ENCODE results near the gene GAN. TPM values are rescaled to one million over a fixed set of nuclear protein-coding genes. Genes with fewer than 3 reads are reported as not detected.

GAN gene
- total and polyA plus RNA-seq, 2 of the 4 experiments (the other 2 are of a cell fraction): 1.1 to 5.7 TPM

DNA sequence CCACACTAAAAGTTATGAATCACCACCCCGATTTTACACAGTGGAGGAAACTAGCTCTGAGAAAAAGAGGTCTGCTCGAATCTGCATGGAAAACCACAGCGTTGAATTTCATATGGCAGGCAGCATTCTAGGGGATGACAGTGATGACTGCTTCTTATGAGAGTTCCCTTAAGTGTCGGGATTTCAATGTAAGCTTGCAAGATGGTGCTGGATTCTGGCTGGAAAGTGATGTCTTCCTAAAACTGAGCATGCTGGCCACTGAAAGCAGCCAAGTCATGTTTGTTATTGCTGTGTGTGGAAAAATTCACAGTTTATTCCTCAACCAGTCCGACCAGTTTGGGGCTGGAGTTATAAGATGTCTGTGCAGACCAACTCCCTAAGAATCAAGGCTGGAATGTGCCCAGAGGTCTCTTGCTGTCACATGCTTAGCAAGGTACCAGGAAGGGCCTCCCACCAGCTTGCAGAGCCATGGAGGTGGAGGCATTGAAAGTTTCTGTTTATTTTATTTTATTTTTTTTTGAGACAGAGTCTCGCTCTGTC is 37.2 kb upstream of the GAN start:
- Histone ChIP-seq H3K4ac (ENCODE audit: low read depth, low read length) (no peak overlapping the region), H3K27me3 (ENCODE audit: control insufficient read depth, insufficient read depth, low read length) (peaks cover 2% of the 10 kb centered on the region; the same call in 1 of the 2 replicates), H3K79me1 (ENCODE audit: low read depth in 1 of 2, low read length in 2 of 2) (no peaks in the 10 kb centered on the region), H3K23ac (ENCODE audit: low read depth, low read length) (no peak overlapping the region), H2BK120ac (ENCODE audit: low read depth, low read length) (no peak overlapping the region), H3K4me1 (ENCODE audit: control insufficient read depth, insufficient read depth, low read length) (no peaks in the 10 kb centered on the region), H3K56ac (ENCODE audit: extremely low read depth, insufficient read depth, low read length) (no peak overlapping the region), H2AK5ac (ENCODE audit: low read depth, low read length) (no peak overlapping the region), H2AK9ac (replicated peaks; ENCODE audit: low read depth, low read length, poor library complexity) (no peak overlapping the region), H2AFZ (replicated peaks; ENCODE audit: low read length, poor library complexity) (no peak overlapping the region), H3K18ac (ENCODE audit: low read depth, low read length) (no peak overlapping the region), H3K9me1 (ENCODE audit: insufficient read depth, low read length) (no peaks in the 10 kb centered on the region), H4K20me1 (ENCODE audit: insufficient read depth, low read length) (no peaks in the 10 kb centered on the region), H4K91ac (ENCODE audit: insufficient read depth, low read depth, low read length) (no peak overlapping the region), H2BK15ac (ENCODE audit: low read depth, low read length) (no peak overlapping the region), H3K36me3 (ENCODE audit: control insufficient read depth, insufficient read depth, low read length) (no peaks in the 10 kb centered on the region), H3K9me3 (ENCODE audit: control insufficient read depth, insufficient read depth, low read length) (no peaks in the 10 kb centered on the region), H3K4me3 (ENCODE audit: insufficient read depth, low read depth, low read length) (no peak overlapping the region), H2BK20ac (ENCODE audit: low read depth, low read length) (no peak overlapping the region), H3K14ac (replicated peaks; ENCODE audit: low read depth, low read length) (no peak overlapping the region), H3K27ac (ENCODE audit: insufficient read depth, low read length) (no peak overlapping the region), H3K9ac (ENCODE audit: low read depth, low read length) (no peak overlapping the region), H4K8ac (ENCODE audit: low read depth in 2 of 2, low read length in 2 of 2) (no peak overlapping the region), H4K5ac (ENCODE audit: low read depth, low read length) (no peak overlapping the region), H2BK5ac (ENCODE audit: low read depth, low read length, poor library complexity, severe bottlenecking) (no peak overlapping the region), H3K4me2 (ENCODE audit: low read depth, low read length) (no peak overlapping the region)
- dilution Hi-C loops (cut with HindIII; ENCODE audit: low sequenced_read_pairs, unreplicated experiment) (no loop called here), in situ Hi-C loops (cut with MboI; ENCODE audit: low sequenced_read_pairs) (no loop called here), intact Hi-C loops (cut with micrococcal nuclease) (no loop called here)
- DNase-seq (no peak), ATAC-seq (ENCODE audit: low read depth) (no peak)
- 70% methylated on average over 2 of the region's 6 CpGs; no CpG with 5 or more reads in 1 of the 2 experiments for WGBS, 2 experiments (ENCODE audit: extremely low coverage in 2 of 2, insufficient read length in 1 of 2)
- POLR2A ChIA-PET (ENCODE audit: unreplicated experiment): no interaction called here
- TF ChIP-seq NFE2L2 (IDR thresholded peaks at IDR 0.05; ENCODE audit: low read depth, low read length) (no peak), RAD21 (IDR thresholded peaks at IDR 0.05; ENCODE audit: low read length) (no peak), RCOR1 (IDR thresholded peaks at IDR 0.05; ENCODE audit: insufficient replicate concordance, low read length) (no peak), SMC3 (IDR thresholded peaks at IDR 0.05; ENCODE audit: low read depth, low read length) (no peak), CEBPB (IDR thresholded peaks at IDR 0.05; ENCODE audit: low read depth, low read length) (no peak), CHD1 (IDR thresholded peaks at IDR 0.05; ENCODE audit: low read depth, low read length) (no peak), BHLHE40 (IDR thresholded peaks at IDR 0.05; ENCODE audit: low read depth, low read length) (no peak), MAZ (IDR thresholded peaks at IDR 0.05; ENCODE audit: borderline replicate concordance, low read depth, low read length) (no peak)
- TF ChIP-seq, protein P1, sequence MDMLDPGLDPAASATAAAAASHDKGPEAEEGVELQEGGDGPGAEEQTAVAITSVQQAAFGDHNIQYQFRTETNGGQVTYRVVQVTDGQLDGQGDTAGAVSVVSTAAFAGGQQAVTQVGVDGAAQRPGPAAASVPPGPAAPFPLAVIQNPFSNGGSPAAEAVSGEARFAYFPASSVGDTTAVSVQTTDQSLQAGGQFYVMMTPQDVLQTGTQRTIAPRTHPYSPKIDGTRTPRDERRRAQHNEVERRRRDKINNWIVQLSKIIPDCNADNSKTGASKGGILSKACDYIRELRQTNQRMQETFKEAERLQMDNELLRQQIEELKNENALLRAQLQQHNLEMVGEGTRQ (IDR thresholded peaks at IDR 0.05; ENCODE audit: low read depth, low read length): no peak
- no TSS peak for BruUV-seq (replicated peaks)
- CTCF ChIA-PET: no interaction called here

All from IMR-90 (cell line).